HG02678 (cell line): ENCODE measurements around the gene HSFX1.
"Not testable (repeated sequence)": the region's sequence is repeated elsewhere in the genome, so short reads cannot be mapped to it uniquely, and the experiment has no call there.

ENCODE experiments used
- ATAC-seq: cut with Tn5 transposase; IDR thresholded peaks from one replicate; pipeline ENCODE4 v1.9.1; 2021; ENCODE audit warnings: mild to moderate bottlenecking, moderate library complexity; ENCODE audit not compliant: unreplicated experiment

The HSFX1 gene, protein sequence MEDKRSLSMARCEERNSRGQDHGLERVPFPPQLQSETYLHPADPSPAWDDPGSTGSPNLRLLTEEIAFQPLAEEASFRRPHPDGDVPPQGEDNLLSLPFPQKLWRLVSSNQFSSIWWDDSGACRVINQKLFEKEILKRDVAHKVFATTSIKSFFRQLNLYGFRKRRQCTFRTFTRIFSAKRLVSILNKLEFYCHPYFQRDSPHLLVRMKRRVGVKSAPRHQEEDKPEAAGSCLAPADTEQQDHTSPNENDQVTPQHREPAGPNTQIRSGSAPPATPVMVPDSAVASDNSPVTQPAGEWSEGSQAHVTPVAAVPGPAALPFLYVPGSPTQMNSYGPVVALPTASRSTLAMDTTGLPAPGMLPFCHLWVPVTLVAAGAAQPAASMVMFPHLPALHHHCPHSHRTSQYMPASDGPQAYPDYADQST

DNA sequence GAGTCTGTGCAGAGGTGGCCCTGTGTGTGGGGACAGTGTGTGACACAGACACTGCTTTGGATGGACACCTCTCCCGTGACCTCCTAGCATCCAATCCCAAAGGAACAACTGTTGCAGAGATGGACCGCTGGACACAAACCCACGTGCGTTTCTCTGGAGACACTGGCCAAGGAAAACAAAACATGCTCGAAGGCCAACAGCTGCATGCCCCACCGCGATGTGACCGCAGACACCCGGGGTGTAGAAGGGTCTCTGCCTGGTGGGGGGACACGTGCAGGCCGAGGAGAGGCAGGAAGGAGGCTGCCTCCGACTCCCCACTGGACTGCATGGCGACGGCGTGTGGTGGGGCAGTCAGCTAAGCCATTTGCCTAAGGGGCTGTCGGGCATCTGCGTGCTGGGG is at the start of gene HSFX1:
Gene HSFX1, plus strand, starts transcription at position 301 of the 400 bp plus-strand sequence. CDS start 614 bp downstream, outside the sequence.
- not testable (repeated sequence) for ATAC-seq

DNA sequence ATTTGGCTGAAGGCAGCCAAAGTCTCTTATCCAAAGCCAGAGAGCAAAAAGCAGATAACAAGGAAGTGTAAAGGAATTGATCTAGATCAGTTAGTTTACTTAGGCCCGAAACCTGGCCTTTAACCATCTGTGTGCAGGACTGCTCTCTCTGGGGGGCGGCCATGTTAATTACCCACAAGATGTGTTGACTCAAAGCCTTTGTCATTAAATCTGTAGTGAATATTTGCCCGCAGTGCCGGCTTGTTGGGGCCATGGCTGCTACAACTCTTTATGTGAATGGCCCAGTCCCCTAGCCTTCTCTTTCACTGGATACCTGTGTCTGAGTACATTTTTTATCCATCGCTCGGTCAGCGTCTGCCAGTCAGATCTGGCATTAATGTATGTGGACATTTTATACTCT is 46.6 kb upstream of the HSFX1 start:
- ATAC-seq: not testable (repeated sequence)

DNA sequence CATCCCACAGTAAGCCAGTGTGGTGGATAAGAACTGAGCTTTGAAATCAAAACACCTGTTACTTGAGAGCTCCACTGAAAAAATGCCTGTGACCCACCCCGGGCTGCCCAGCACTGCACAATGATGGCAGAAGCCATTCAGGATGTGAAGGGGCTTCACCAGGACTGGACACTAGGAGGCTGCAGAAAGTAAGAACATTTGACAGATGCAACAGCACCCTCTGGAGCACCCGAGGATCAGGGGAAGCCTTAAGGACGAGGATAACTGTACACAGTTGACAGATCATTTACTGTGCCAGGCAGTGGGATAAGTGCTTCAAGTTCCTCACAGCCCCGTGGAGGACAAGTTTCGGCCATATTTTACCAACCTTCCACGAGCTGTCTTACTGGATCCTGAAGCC is 31.6 kb upstream of the HSFX1 start:
- ATAC-seq: not testable (repeated sequence)

DNA sequence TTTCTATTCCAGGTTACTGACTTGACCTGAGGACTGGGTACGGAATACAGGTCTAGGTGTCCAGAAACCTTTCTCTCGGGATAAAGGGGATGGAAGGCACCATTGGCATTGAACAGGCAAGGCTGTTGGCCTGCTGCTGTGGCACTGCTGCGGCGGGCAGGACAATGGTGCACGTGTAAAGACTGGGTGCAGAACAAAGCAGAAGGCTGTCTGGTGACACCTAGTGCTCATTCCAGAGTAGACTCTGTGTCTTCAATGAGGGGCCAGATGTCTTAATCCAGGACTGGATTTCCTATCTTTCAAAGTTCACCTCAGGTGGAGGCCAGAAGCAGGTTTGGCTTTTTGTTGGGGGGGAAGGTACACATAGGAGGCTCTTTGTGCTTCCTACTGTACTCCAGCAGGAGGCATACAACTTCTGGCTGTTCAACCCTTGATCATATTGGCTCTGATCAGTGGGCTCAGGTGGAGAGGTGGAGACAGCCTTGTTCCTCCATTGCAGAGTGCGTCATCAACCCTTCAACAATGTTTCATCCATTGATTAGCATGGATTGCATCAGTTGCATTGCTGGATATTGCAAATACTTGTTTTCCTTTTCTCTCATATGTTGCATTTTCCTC is 27.4 kb upstream of the HSFX1 start:
- ATAC-seq: peak; percentile 36

DNA sequence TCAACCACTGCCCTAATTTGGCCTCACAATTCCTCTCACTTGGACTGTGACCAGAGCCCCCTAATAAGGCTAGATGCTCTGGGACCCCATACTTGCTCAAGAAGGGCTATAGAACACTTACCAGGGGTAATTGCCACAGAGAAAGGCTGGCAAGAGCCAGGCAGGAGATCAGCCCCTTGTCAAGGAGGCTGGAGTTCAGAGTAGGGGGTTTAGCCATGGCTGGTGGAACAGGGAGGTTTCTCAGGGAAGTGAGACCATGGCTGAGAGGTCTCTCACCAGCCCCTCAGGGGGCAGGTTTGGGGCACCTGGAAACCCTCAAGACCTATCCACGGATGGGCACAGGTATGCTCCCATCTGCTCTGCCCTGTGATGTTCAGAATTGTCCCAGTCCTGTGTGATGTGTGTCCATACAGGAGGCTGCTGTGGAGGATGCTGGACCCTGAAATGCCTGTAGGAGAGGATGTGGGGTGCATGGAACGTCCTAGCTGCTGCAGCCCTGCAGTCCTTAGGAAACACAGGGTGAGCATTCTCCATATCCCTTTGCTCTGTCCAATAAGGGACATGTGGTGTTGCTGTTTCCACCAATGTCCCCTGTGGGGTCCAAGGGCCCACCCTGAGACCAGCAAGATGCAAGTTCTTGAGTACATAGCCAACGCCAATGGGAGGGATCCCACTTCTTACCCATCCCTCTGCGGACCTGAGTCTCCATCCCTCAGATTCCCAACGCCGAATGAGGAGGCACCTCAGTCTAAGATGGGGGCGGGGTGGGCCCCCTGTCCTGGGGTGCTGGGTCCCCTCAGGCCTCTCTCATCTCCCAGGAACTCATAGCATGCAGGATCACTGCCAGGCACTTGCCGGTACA is 16.4 kb upstream of the HSFX1 start:
- no peak for ATAC-seq

DNA sequence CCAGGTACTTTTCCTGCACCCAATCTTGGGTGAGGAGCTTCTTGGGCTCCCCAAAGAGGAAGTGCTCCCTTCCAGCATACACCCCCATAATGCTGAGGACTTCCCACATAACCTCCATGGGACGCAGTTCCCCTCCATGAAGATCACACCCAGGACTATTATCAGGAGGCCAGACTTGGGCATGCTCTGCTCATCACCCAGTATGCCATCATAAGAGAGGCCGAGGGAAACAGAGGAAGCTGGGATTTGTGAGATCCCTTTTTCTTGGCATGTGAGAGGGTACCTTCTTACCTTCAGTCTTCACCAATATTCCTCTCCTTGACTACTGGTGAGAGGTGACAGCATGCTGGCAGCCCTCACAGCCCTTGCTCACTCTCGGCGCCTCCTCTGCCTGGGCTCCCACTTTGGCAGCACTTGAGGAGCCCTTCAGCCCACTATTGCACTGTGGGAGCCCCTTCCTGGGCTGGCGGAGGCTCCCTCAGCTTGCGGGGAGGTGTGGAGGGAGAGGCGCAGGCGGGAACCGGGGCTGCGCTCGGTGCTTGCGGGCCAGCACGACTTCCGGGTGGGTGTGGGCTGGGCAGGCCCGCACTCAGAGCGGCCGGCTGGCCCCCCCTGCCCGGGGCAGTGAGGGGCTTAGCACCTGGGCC is 15.7 kb upstream of the HSFX1 start:
- no peak for ATAC-seq

DNA sequence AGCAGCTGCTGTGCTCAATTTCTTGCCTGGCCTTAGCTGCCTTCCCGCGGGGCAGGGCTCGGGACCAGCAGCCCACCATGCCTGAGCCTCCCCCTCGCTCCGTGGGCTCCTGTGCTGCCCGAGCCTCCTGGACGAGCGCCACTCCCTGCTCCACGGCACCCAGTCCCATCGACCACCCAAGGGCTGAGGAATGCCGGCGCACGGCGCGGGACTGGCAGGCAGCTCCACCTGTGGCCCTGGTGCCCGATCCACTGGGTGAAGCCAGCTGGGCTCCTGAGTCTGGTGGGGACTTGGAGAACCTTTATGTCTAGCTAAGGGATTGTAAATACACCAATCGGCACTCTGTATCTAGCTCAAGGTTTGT is 15.2 kb upstream of the HSFX1 start:
- ATAC-seq: not testable (repeated sequence)

DNA sequence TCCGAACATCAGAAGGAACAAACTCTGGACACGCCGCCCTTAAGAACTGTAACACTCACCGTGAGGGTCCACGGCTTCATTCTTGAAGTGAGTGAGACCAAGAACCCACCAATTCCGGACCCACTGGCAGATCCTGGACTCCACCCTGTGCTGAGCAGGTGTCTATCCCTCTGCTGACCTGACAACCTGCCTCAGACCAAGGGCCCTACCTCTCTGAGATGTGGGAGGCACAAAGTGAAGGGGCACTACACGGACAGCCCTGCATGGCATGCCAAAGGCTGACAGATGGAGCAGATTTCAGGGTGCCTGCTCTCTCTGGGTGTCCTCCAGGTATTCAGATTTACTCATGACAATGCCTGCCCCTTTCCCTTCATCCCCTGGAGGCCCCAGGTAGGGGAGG is 14.0 kb upstream of the HSFX1 start:
- ATAC-seq: no peak

DNA sequence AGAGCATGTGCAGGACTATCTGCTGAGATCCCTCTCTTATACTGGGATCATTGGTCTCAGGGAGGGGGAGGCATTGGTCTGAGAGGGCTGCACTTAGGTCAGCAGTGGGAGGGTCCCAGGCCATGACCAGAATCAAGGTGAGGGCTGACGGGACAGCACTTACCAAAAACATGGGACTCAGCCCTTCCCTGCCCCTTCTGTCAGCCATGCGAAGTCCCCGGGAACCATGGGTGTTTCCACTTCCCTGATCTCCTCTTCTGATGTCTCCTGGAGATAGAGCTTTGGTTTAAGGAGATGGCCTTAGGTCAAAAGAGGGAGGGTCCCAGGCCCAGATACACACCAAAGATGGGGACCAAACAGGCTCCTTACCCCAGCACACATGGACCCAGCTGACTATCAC is 12.9 kb upstream of the HSFX1 start:
- ATAC-seq: no peak

DNA sequence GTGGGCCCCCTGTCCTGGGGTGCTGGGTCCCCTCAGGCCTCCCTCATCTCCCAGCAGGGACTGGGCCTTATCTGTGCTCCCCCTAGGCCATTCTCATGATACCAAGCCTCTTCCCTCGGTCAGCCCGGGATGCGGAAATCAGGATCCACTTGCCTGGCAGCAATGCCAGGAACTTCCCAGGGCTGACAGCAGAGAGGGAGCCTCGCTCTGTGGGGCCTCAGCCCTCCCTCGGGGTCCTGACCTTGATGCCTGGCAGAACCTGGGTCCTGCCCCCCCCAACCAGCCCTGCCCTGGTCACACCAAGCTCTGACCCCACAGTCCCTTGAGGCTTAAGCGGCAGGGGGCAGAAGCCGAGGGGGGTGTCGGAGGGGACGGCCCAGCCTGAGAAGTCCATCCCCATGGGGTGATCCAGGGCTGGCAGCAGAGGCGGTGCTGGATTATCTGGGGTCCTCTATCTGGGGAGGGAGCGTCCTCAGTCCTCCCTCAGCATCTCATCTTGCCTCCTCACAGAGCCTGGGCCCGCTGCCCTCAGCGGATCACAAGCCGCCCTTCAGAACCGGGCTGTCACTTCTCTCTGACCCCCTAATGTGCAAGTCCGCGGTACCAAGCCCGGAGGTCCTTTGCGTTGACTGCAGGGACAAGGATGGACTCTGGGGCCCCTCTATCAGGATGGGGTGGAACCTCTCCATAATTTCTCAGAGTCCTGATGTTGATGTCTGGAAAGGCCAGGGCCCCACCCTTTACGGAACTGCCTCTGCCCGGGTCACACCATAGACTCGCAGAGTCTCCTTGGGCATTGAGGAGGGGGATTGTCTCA is 11.8 kb upstream of the HSFX1 start:
- not testable (repeated sequence) for ATAC-seq

DNA sequence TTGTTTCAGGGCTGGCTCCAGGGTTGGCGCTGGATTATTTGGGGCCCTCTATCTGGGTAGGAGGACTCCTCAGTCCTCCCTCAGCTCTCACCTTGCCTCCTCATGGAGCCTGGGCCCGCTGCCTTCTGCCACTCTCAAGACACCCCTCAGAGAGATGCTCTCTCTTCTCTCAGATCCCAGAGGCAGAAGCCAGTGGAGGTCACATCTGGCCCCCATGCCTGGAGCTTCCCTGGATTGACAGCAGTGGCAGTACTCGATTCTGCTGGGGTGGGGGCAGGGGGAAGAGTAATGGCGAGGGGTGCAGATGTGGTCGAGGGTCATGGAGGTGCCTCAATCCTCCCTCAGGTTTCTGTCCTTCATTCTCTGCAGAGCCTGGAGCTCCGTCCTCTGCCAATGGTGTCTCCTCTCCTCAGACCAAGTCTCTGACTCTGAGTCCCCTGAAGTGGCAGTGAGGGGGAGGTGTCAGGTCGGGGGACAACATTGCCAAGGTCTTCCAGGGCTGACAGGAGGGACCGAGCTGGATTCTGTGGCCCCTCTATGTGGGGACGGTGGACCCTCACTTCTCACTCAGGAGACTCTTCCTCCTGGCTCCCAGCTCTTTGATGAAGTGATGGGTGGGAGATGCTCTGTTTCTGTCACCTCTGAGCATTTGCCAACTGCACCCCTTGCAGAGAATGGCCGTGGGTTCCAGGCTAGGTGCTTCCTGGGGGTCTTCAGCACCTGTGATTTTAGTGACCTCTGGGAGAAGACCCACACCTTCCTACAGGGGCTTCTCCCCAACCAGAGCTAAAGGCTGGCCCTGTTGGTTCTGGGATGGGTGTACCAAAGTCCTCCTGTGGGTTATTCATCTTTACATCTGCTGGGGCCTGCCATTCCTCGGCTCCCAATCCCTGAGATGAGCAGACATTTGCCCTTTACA is 10.9 kb upstream of the HSFX1 start:
- no peak for ATAC-seq

DNA sequence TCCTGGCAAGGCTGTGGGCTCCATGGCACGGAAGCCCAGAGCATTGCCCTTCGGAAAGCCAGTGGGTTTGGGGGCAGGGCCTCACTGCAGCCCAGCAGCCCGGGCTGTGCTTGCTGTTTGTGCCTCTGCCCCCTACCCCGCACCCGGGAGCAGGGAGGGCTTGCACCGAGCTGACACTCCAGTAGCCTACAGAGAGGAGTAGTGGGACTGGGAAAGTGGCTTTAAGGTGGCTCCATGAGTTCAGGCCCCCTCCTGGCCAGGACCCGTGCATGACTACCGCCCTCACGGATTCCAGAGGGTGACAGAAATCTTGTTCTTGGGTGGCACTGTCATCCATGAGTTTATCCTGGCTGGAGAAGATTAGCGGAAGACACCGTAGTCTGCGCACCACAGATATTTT is 3.5 kb upstream of the HSFX1 start:
- ATAC-seq: not testable (repeated sequence)

DNA sequence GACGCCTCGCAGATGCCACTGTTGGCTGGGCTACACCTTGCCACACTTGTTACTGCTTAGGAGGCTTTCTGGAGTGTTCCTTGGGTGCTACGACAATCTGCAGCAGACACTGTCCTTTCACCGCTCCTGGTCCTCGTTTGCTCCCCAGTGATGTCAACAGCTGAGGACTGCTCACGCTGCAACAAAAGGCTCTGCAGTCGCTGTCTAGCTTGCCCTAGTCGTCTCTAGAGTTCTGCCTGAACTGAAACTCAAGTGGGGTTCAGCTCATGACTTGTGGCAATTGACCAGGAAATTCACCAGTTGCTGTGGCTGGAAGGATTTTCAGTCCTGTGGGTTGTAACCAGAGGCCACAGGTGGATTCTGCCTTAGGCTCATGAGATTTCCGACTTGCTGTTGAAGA is 842 bp upstream of the HSFX1 start:
- ATAC-seq: not testable (repeated sequence)

DNA sequence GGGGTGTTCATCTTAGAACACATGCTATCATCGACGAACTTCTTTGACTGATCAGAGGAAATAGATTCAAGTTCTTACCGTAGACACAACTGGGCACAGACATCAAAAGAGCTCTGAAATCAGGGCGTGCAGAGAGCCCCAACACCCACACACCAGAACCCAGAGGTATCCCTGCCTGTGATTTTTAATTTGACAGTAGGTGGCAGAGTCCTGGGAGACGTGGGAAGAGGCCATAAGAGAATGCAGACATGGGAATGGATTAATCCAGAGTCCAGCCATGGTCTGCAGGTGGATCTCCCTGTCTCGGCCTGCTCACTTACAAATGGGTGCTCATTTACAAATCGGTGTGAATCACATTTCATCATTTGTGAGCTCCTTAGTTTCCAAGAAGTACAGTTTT is 4.1 kb downstream of the HSFX1 start:
- not testable (repeated sequence) for ATAC-seq

DNA sequence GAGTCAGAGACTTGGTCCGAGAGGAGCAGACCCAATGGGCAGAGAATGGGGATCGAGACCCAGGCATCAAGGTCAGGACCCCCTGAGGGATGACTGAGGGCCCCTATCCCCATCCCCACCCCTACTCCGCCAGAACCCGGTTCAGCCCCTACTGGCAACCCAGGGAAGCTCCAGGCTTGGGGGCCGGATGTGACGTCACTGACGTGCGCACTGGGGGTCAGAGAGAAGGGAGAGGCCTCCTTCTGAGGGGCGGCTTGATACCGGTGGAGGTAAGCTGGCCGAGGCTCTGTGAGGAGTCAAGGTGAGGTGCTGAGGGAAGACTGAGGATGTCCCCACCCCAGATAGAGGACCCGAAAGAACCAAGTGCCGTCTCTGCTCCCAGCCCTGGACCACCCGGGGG is 7.9 kb downstream of the HSFX1 start, which contains the start of gene MAGEA9:
Gene MAGEA9, plus strand, starts transcription at position 204 of the 400 bp plus-strand sequence. CDS start 4,281 bp downstream, outside the sequence.
- not testable (repeated sequence) for ATAC-seq

DNA sequence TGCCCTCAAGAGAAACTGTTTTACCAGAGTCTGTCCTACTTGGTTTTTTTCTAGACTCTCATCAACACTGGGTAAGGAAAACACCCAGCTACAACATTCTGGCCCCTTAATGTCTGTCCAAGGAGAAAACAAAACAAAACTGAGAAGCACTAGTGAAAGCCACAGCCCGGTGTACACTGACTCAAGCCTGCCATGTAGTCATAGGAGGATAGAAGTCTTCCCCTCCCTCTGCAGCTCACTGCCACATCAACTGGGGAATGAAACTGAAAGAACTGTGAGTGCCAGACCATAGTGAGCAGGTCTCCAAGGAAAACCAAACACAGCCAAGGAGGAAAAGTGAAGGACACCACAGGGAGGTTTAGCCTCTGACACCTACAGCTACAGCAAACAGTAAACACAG is 21.7 kb downstream of the HSFX1 start:
- ATAC-seq: peak; percentile 100

DNA sequence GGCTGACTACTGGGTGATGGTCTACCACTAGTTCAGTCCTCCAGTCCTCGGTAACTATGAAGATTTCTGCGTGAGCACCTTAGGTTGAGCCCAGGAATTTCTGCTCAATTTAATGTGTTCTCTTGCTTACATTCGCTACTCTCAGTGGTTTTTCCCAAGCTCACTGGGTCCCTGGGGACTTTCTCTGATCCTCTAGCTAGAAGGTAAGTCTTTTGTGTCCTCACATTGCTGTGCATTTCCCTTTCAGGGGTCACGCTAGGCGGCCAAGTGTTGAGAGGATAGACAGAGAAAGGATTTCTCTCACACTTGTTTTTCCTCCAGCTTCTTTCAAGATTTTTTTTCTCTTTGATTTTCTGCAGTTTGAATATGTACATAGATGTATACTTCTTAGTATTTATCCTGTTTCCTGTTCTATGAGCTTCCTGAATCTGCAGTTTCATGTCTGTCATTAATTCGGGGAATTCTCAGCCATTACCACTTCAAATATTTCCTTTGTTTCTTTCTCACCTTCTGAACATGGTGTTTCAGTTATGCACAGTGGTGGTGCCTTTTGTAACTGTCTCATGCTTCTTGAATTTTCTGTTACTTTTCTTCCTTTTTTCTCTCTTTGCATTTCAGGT is 25.3 kb downstream of the HSFX1 start:
- no peak for ATAC-seq

DNA sequence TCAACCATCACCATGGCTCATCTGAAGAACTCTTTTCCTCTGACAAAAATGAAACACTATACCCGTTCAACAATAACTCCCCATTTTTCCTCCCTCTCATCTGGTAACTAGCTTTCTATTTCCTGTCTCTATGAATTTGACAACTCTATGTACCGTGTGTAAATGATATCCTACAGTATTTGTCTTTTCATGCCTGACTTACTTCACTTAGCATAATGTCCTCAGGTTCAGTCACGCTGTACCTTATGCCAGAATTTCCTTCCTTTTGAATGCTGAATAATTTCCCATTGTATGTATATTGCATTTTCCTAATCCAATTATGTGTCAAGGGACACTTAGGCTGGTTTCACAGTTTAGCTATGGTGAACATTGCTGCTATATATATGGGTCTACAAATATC is 26.1 kb downstream of the HSFX1 start:
- no peak for ATAC-seq
